Stimulated activated CD4-positive, alpha-beta T cell treated with anti-CD3 and anti-CD28 coated beads, Interleukin-4, amount 100 ng/mL, for 48 hours (primary cell): ENCODE data around the gene ESYT3.
"Not testable (repeated sequence)": the region's sequence is repeated elsewhere in the genome, so short reads cannot be mapped to it uniquely, and the experiment has no call there.

Experiments
- DNase-seq, 2 donors: peaks; one replicate each; pipeline ENCODE4 v3.0.0-alpha.2; 2020; ENCODE audit warnings: low read depth in 2 of 2

ESYT3 gene

GRCh38 chr3:138443521-138444503 lies 9.4 kb downstream of the ESYT3 start:
- no peak for DNase-seq

GRCh38 chr3:138445236-138445635 lies 10.8 kb downstream of the ESYT3 start:
- no peak for DNase-seq

DNA sequence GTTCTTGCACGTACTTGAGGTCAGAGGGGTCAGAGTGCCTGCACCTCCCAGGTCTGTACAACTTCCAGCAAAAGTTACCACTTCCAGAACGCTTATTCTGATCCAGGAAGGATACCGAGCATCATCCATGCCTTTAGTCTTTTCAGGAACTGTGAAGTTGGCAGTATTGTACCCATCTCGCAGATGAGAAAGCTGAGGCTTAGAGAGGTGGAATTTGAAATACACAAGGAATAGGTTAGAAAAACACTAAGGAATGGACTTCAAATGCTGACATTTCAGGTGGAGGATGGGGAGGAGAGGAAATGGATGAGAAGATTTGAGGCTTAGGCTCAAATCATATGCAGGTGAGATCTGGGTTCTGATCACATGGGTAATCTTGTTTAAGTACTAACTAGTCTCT lies 11.2 kb downstream of the ESYT3 start:
- no peak for DNase-seq

DNA sequence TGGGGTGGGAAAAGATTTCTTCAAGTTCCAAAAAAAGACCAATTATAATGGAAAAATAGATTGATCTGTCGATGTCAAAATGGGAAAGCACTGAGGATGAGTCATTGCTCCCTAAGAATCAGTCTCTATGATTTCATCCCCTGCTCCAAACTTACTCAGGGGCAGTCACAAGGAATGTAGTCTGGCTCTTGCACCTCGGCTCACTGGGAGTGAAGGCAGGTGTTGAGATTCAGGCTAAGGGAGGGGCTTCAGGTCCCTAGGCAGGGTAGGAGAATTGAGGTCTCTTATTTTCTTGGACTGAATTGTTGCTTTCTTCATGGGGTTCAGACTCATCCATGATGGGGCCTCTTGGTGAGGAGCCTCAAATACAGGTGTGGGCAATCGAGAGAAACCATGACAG lies 14.2 kb downstream of the ESYT3 start:
- no peak for DNase-seq

GRCh38 chr3:138449490-138449889 lies 15.1 kb downstream of the ESYT3 start:
- no peak for DNase-seq

- no peak for DNase-seq
Observed at GRCh38 chr3:138450181-138450580, 15.8 kb downstream of the ESYT3 start.

GRCh38 chr3:138450704-138451424 lies 16.4 kb downstream of the ESYT3 start:
- DNase-seq: no peak

GRCh38 chr3:138451595-138452162 lies 17.3 kb downstream of the ESYT3 start:
- no peak for DNase-seq

DNA sequence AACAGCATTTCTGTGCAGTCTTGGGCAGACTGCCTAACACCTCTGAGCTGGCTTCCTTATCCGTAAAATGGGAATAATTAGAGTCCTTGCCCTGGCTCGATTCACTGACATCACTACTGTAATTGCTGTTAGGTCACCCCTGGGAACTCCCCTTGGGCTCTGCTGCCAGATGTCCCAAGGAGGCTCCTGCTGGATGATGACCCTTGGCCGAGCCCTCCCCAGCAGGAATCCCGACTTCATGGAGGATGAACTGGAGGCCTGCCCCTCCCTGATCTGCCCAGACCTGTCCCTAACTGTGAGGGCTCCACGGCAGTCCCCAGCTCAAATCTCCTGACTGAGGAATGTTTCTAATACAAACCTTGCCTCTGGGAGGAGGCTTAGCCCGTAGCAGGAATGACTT lies 18.0 kb downstream of the ESYT3 start:
- no peak for DNase-seq

- DNase-seq: not testable (repeated sequence)
Observed at GRCh38 chr3:138453940-138454339, 19.5 kb downstream of the ESYT3 start.

GRCh38 chr3:138455801-138456716 lies 21.6 kb downstream of the ESYT3 start:
- DNase-seq: no peak

DNA sequence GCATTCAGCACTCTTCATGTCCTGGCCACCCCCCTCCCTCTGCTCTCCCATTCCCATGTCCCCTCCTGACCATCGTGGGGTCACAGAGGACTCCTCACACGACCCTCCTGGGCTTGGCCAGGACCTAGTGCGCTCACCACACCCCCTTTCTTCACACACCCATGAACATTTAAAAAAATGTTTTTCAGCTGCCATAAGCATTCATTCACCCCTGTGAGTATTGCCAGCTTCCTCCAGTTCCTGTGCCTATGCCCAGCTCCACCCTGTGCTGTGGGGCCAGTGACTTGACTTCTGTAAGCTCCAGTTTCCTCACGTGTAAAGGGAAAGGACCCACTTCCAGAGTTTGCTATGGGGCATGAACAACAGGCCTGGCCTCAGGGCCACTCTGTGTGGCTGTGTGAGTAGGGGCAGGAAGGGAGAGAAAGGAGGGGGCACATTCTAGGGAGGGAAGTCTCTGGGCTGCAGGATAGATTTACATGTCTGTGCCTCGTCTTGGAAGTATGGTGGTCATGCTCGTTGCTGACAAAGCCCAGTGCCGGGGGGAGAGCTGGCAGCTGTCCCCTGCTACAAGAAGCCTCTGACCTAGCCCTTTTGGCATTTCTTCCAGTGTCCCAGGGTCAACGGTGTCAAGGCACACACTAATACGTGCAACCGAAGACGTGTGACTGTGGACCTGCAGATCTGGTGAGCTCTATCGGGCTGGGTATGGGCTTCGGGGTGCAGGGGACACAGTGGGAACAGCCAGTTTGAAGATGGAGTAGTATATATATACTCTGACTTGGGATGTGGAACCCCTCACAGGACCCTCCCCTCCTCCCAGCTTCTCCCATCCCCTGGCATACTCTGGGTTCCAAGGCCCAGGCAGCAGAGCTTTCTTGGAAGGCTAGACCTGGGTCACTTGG lies 22.8 kb downstream of the ESYT3 start:
- no peak for DNase-seq

DNA sequence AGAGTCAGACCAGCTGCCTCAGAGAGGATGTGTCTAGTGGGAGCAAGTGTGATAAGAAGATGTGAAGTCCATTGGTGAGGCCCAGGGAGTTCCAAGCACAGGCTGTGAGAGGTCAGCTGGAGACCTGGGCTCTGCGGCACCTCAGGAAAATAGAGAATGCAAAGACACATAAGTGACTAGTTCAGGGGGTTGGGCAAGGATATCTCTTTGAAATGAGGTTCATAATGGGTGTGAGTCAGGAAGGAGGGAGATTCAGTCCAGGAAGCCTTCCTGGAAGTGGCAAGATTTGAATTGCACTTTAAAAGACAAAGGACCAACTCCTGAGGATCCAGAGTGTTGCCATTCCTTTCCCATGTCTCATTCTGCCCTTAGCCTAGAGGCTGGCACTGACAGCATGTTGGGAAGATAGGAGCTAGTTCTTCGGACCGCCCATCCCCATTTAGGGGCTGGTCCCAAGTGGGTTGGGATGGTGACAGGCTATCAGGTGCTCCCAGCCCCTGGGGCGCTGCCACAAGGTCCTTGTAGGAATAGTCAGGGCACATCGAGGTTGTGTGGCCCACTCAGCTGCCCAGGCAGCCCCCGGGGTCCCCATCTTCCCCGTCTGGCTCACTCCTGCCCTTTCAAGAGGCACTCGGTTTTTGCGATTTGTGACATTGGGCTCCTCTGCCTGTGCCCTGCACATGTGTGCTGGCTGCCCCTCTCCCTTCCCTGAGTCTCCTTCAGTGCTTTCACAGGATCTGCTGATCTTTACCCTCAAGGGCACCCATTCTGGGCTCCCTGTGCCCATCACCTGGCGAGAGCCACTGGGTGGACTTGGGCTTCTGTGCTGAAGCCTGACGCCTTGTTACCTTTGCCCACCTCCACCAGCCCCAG lies 23.7 kb downstream of the ESYT3 start:
- no peak for DNase-seq

DNA sequence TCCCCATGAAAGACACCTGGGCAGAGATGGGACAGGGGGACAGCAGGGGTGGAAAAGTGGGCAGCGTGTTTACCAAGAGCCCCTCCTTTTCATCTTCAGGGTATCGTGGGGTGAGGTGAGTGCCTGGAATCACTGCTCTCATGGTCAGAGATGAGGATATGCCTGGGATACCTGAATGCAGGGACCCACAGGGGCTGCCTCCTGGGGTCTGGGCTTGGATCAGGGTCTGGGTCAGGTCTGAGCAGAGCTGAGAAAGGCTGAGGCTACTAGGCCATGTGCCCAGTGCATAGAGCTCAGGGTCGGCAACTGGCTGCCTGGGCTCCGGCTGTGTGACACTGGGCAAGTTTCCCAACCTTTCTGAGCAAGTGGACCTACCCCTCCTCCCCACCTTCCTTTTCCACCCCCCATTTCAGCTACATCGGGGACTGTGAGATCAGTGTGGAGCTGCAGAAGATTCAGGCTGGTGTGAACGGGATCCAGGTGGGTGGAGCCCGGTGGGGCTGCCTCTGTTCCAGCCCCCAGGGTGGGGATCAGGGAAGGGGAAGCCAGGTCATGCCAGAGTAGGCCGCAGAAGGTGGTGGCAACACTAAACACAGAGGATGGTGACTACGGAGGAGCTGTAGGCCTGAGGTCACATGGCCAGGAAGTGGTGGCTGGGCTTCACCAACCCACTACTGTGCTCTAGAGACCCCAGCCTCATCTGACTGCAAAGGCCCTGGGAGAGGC lies 24.5 kb downstream of the ESYT3 start:
- DNase-seq: no peak

DNA sequence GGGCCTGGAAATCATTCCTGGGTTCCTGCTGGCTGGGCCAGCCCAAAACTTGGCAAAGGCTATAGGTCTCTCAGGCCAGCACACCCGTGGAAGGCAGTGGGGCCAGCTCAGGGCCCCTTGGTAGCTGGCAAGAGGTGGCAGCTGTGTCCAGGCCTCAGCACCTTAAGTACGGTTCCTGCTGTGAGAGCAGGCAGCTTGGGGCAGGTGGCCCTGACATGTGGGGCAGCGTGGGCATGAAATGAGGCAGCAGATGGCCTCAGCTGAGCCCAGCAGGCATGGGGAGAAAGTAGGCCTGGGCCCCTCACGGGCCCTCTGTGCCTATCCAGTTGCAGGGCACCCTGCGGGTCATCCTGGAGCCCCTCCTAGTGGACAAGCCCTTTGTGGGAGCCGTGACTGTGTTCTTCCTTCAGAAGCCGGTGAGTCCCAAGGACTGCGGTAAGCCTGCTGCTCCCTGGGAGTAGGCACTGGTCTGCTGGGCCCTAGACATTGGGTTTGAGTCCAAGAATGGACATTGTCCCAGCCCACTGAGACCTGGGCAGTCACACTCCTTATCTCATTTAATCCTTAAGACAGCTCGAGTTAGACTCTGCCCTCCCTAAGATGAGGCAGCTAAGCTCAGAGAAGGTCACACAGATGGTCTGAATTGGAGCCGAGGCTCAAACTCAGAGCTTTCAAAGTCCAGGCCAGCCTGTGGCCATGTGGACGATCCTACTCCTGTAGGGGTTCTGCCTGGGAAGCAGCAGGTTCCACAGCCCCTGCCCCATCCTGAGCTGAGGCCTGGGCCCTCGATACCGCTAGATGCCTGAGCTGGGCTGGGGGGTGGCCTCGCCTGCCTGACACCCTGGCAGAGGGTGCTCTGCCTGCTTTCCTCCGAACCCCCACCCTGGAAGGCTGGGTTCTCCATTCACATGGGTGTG lies 25.5 kb downstream of the ESYT3 start:
- DNase-seq: no peak

GRCh38 chr3:138460536-138461205 lies 26.3 kb downstream of the ESYT3 start:
- no peak for DNase-seq

DNA sequence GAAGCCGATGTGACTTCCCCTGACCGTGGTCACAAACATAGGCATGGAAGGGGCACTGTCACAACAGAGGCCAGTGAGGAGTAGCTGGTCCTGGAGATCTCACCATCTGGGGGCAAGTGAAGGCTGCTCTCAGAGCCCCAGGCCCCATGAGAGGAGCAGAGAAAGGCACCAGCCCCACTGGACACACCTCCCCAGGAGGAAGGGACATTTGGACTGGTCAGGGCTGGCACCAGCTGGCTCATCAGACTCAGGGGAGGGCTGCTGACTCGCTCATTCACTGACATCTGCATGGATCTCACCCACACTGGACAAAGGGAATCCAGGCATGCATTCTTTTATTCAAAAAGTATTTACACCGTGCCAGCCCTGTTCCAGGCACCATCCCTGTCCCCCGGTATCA lies 26.8 kb downstream of the ESYT3 start:
- DNase-seq: no peak
